HG03095 (cell line): ENCODE measurements around the gene PRKAG3.

ENCODE experiments used
- ATAC-seq: cut with Tn5 transposase; IDR thresholded peaks from one replicate; pipeline ENCODE4 v1.9.1; 2021; ENCODE audit warnings: moderate library complexity; ENCODE audit not compliant: unreplicated experiment

PRKAG3 gene

DNA sequence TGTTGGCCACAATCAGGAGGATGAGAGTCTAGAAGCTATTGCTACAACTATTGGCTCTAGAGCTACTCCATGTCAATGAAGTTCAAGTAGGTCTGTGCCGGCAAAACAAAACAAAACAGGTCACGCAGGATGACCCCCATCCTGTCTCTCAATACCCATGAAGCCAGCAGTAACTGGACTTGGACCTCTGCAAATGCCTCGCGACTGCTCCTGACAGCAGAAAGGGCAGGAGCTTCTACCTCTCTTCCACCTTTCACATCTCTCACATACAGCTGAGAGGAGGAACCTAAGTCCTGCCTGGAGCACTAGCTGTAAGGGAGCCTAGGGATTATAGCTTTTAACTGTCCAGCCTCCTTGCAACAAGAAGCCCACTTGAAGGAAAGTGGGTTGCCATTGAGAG is 16.0 kb downstream of the PRKAG3 start:
- no peak for ATAC-seq

DNA sequence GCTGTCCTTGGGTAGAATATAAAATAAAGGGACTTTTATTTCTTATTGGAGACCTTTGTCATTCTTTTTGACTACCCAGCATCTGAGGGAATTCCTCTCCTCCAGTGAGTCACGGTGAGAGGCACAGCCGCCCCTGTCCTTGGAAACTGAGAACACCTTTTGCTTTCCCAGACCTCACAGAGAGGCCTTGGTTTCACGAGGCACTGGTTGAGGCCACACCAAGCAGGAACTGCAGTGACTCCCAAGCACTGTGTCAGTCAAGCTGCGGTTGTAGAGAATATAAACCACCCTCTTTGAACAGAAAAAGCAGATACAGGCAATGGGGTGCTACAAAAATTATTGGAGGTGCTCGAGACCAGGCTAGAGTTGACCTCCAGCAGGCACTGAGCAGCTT is 16.4 kb downstream of the PRKAG3 start:
- no peak for ATAC-seq

DNA sequence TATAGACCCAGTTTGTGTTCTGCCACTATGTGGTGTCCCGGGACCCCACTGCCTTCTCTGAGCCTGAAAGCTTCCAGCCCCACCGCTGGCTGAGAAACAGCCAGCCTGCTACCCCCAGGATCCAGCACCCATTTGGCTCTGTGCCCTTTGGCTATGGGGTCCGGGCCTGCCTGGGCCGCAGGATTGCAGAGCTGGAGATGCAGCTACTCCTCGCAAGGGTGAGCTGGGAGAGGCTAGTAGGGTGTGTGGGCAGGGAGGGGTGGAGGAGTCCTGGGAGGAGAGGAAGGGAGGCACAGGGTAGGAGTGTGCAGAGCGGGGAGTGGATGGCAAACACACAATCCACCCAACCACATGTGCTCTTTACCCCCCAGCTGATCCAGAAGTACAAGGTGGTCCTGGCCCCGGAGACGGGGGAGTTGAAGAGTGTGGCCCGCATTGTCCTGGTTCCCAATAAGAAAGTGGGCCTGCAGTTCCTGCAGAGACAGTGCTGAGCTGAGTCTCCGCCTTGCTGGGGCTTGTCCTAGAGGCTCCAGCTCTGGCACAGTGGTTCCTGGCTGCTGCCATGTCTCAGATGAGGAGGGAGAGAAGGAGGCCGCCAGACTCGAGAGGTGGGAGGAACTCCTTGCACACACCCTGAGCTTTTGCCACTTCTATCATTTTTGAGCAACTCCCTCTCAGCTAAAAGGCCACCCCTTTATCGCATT is 16.9 kb downstream of the PRKAG3 start:
- no peak for ATAC-seq

DNA sequence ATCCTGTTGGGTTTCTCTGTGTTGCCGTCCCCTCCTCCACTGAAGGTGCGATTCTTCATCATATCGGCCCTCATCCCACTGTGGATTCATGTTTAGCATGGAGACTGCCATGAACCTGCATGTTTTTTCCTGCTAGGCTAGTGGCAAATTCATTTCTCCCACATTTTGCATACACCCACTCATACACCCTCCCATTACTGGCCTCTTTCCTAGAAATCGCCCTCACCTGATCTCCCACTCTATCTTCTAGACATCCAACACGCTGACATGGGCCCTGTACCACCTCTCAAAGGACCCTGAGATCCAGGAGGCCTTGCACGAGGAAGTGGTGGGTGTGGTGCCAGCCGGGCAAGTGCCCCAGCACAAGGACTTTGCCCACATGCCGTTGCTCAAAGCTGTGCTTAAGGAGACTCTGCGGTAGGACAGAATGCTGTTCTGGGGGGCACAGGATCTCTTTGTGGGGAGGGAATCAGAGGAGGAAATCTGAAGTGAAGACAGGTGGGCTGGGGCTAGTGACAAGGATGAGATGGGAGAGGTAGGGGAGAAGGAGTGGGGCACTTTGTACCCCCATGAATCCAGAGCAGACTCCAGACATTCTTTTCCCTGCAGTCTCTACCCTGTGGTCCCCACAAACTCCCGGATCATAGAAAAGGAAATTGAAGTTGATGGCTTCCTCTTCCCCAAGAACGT is 17.7 kb downstream of the PRKAG3 start:
- ATAC-seq, result no peak

DNA sequence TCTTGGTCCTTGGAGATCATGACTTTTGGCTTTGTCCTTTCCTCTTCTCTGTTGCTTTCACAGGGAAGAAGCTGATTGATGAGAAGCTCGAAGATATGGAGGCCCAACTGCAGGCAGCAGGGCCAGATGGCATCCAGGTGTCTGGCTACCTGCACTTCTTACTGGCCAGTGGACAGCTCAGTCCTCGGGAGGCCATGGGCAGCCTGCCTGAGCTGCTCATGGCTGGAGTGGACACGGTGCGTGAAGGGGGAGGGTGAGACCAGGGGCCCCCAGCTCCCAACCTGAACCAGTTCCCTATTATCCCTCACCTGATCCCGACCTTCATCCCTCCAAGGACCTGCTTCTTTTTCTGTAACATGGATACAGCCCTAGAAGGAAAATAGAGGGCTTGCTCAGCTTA is 18.7 kb downstream of the PRKAG3 start:
- ATAC-seq, result no peak

DNA sequence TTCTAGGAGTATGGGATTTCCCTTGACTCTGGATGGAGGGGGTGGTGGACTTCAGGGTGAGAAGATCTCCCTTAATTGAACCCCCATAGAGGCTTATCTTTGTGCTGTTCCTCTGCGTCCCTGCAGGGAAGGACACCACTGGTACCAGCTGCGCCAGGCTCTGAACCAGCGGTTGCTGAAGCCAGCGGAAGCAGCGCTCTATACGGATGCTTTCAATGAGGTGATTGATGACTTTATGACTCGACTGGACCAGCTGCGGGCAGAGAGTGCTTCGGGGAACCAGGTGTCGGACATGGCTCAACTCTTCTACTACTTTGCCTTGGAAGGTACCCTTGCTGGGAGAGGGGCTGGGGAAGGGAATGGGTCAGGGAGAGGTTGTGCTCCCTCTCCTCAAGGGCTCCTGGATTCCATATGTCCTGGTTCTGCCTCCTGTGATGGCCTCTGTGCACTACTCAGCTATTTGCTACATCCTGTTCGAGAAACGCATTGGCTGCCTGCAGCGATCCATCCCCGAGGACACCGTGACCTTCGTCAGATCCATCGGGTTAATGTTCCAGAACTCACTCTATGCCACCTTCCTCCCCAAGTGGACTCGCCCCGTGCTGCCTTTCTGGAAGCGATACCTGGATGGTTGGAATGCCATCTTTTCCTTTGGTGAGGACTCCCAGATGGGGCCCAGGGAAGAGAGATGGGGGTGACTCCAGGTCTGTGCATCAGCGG is 19.3 kb downstream of the PRKAG3 start:
- no peak for ATAC-seq

DNA sequence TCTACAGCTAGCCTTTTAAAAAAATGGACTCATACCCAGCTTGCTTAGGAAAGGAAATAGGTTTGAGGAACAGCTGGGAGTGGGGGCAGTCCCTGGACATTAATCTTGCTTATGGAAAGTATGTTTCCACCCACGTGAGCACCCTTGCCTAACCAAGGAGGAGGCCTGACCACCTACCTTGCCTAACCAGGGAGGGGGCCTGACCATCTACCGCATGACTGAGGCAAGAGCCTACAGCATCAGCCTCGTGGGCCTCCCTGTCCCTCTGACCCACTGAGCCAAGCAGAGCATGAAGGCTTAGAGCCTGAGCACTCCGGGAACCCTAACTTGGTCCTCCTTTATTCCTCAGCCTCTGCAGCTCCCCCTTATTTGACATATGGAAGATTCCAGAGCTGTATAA is 20.2 kb downstream of the PRKAG3 start:
- no peak for ATAC-seq

DNA sequence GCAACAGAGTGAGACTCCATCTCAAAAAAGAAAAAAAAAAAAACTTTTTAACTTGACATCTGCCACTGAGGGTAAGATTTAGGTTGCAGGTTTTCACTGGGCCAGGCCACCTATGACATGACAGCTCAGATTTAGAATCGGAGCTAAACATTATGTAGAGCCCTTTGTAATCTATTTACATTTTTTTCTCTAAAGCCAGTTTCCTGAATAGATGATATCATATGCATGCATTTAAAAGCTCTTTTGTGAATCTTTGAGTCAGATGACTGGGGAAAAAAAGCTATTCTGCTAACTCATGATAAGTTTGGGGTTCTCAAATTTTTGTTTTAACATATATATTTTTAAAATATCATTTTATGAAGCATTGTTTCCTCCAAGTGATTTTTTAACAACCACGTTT is 21.3 kb downstream of the PRKAG3 start:
- no peak for ATAC-seq

DNA sequence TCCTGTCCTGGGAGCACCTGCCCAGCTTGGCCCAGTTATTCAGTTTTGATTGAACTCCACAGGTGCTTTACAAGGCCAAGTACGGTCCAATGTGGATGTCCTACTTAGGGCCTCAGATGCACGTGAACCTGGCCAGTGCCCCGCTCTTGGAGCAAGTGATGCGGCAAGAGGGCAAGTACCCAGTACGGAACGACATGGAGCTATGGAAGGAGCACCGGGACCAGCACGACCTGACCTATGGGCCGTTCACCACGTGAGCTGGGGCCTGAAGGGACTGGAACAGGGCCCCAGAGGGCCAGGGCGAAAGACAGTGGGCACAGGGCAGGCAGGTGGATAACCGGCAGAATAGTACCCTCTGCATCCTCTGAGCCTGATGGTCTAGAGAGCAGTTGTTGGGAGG is 22.1 kb downstream of the PRKAG3 start:
- no peak for ATAC-seq

DNA sequence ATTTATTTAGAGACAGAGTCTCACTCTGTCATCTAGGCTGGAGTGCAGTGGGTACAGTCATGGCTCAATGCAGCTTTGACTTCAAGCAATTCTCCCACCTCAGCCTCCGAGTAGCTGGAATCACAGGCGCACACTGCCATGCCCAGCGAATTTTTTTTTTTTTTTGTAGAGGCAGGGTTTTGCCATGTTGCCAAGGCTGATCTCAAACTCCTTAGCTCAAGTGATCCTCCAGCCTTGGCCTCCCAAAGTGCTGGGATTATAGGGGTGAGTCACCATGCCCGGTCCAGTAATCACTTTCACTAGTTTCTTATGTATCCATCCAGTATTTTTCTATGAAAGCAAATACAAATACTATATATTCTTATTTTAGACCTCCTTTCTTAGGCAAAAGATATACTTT is 24.0 kb downstream of the PRKAG3 start:
- ATAC-seq, result no peak

DNA sequence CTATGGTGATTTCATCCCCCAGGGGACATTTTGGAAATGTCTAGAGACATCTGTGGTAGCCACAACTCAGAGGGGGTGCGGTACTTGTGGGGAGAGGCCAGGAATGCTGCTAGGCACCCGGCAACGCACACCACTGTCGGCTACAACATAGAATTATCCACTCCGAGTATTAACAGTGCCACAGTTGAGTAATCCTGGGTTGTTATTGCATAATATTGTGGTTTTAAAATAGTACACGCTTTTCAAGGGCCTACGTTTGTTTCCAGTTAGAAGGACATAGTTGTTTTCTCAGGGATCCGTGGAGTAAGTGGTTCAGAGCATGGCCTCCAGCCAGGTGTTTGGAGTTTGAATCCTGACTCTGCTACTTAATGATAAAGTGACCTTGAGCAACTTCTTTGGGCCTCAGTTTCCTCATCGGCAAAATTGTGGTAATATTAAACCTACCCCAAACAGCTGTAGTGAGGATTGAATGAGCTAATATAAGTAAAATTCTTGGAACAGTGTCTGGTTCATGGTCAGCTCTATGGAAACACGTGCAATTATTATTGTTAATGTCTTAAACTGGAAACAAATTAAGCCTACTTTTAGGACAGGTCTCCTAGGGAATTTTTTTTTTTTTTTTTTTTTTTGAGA is 25.1 kb downstream of the PRKAG3 start:
- ATAC-seq, result no peak

DNA sequence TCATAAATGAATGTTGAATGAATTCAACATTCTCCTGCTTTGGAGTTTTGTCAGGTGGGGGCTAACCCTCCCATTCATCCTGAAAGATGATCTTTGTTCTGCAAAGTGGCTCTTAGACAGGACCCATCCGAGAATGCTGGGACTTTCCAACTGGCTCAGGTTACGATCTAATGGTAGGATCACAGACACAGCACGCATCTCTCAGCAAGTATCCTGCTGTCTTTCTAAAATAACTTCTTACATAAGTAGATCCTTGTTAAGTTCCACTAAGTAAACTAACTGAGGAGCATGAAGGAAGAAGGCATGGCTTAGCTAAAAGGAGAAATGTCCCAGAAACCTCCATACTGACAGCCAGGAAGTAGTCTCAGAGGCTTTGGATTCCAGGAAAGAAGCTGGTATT is 26.0 kb downstream of the PRKAG3 start:
- ATAC-seq, result no peak

DNA sequence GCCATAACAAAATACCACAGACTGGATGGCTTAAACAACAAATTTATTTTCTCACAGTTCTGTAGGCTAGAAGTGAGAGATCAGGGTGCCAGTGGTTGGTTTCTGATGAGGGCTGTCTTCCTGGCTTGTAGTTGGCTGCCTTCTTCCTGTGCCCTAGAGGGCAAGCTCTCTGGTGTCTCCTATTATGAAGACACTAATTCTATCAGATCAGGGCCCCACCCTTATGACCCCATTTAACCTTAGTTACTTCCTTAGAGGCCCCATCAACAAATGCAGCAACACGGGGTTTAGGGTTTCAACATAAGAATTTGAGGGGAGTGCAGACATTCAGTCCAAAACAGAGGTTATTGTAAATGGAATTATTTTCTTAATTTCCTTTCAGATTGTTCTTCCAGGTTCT is 26.8 kb downstream of the PRKAG3 start:
- no peak for ATAC-seq

DNA sequence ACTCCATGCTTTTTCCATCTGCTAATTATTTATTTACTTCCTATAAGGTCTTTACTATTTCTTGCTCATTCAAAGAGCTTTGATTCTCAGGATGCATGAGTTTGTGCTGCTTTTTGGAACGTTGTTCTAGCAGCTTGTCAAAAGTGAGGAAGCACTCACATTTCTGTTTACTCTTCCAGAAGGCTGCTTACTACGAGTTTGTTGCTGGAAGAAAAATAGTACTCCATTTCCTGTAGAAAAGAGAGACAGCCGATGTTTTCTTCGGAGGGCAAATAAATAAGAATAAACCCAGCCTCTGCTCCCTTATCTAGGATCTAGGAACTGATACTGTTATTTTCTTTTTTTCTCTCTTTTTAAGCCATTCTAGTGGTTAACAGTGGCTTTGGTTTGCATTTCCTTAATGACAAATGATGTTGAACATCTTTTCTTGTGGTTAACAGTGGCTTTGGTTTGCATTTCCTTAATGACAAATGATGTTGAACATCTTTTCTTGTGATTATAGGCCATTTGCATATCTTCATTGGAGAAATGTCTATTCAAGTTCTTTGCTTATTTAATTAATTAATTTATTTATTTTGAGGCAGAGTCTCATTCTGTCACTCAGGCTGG is 29.1 kb downstream of the PRKAG3 start:
- ATAC-seq, result no peak

DNA sequence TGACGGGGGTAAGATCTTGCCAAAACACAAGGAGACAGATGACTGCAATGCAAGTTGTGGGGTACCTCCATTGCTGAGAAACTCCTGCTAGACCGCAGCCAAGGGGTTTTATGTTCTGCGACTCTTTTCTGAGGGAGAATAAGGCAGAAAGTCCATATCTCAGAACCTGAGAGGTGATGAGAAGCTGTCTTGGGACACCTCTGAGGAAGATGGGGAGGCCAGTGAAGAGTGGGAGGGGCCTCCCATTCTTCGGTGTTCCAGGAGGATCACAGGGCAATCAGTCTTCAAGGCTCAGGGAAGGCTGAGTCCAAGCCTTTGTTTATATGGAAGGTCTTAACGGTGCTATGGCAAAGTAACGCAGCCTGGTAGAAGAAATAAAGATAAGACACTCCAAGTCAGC is 31.6 kb downstream of the PRKAG3 start:
- no peak for ATAC-seq

DNA sequence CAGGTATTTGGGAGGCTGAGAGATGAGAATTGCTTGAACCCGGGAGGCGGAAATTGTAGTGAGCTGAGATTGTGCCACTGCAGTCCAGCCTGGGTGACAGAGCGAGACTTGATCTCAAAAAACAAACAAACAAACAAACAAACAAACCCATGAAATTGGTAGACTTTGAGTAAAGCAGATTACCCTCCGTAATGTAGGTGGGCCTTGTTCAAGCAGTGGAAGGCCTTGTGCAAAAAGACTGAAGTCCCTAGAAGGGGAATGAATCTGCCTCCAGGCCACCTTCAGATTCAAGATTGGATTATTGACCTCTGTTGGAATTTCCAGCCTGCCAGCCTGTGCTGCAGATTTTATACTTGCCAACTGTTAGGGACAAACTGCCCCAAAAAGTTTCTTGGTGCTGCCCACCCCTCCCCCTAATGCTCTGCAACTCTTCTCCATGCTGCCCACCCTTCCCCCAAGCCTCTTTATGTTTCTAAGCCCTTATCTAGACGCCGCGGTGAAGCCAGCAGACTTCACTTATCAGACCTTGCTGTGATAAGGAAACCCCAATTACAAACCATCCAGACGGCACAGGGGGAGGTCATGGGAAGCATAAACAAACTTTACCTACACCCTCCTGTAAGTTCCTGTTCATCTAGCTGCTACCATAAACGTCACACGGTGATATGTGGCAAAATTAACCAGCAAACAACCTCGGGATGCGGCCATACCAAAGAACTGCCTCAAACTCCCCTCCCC is 32.7 kb downstream of the PRKAG3 start:
- ATAC-seq, result no peak

DNA sequence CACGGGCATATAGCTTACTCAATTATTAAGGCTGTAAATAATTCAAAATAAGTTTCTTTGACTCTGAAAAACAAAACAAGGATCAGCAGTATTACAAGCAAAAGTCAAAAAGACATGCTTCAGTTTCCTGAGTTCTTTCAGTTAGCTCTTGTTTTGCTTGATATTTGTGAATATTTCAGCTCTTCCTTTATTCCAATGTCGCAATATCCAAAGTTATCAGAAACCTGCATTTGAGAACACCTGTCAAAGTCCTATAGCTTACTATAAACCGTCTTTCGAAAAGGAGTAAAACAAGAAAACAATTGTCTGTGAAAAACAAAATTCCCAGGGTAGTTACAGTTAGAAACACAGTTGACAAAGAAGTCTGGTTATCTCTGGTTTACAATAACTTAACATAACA is 34.9 kb downstream of the PRKAG3 start:
- no peak for ATAC-seq

DNA sequence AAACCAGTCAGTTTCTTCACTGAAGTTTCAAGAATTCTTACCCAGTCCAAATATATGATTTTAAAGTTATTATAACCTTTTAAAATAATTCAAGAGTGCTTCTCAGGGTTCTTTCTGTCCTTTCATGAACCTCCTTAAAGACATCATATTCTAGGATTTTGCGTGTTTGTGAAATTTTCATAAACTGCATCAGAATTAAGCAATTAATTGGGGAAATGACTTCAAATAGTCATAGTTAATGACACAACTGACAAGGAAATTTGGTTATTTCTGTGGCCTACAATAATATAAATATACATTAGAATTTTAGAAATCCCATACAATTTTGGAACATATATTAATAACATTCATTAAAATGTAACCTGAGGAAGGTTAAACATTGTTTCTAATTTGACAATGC is 39.2 kb downstream of the PRKAG3 start:
- no peak for ATAC-seq

DNA sequence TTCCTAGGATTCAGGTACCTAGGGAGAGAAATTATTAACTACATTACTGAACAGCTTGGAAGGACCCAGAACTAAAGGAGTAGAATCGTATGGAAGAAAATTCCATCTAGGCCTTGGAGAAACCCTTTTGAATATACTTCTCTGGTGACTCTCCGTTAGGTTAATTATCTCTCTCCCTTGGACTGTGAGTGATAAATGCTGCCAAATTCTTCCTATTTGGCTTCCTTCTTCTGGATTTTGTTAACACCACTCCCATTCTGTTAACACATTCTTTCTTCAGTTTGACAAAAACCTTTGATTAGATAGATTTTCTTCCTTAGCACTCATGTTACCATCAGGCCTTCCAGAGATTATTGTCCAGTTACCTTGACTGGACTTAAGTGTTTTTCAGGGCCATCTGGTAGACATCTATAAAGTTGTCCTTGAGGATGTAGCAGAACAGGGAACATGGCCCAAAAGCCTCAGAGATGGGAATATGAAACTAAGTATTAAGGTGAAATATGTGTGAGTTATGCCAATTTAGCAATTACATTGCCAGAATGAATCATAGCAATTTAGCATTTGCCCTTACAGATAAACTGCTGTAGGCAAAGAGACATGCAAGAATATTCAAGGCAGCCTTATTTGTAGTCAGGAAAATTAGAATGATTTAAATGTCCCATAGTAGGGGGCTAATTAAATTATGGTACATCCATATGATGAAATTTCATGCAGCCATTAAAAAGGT is 42.9 kb downstream of the PRKAG3 start:
- ATAC-seq, result no peak

DNA sequence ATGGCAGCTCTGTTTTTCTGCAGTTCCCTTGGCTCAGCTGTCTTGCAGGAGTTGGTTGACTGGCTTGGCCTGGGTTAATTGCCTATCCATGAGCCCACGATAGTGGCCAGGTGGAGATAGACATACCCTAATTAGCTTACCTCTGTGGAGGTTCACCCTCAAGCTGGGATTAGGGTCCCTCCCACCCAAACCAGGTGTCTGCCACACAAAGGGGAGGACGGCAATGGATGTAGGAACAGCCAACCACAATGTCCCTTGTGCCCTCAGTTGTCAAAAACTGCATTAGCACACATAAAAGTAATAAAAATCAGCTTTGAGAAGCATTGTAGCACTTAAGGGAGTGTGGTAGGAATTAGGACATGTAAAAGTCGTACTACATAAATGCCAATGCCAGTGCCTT is 45.5 kb downstream of the PRKAG3 start:
- no peak for ATAC-seq
